ENCODE results near the gene MIER2. TPM values are rescaled to one million over a fixed set of nuclear protein-coding genes. Genes with fewer than 3 reads are reported as not detected.
"Not testable (repeated sequence)": the region's sequence is repeated elsewhere in the genome, so short reads cannot be mapped to it uniquely, and the experiment has no call there.

Gene MIER2
- total RNA-seq, 1 donor from 2014 or later: 12.7 TPM

DNA sequence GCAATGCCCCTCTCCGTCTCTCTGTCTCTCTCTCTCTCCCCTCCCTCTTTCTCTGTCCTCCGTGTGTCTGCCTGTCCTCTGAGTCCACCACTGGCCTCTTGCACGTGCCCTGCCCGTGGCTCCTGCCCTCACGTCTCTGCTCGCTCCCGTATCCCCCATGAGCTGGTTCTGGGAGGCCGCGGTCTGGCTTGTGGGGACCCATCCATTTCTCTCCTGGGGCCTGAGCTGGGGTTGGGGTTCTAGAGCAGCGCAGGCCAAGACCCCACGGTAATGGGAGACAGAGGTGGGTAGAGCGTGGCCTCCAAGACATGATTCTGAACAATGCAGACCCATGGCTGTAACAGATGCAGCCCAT lies 45.3 kb upstream of the MIER2 start:
- H3K27me3 ChIP-seq (ENCODE audit: control insufficient read depth, insufficient read depth, low read length): peaks cover 11% of the 10 kb centered on the region
- no peak overlapping the region for H3K4me3 ChIP-seq (ENCODE audit: low read depth, low read length)
- TF ChIP-seq, protein P1, sequence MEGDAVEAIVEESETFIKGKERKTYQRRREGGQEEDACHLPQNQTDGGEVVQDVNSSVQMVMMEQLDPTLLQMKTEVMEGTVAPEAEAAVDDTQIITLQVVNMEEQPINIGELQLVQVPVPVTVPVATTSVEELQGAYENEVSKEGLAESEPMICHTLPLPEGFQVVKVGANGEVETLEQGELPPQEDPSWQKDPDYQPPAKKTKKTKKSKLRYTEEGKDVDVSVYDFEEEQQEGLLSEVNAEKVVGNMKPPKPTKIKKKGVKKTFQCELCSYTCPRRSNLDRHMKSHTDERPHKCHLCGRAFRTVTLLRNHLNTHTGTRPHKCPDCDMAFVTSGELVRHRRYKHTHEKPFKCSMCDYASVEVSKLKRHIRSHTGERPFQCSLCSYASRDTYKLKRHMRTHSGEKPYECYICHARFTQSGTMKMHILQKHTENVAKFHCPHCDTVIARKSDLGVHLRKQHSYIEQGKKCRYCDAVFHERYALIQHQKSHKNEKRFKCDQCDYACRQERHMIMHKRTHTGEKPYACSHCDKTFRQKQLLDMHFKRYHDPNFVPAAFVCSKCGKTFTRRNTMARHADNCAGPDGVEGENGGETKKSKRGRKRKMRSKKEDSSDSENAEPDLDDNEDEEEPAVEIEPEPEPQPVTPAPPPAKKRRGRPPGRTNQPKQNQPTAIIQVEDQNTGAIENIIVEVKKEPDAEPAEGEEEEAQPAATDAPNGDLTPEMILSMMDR (IDR thresholded peaks at IDR 0.05; ENCODE audit: insufficient read depth, low read length, poor library complexity, severe bottlenecking): no peak
- DNase-seq (ENCODE audit: low read depth): no peak
- no peaks in the 10 kb centered on the region for H3K36me3 ChIP-seq (ENCODE audit: control insufficient read depth, insufficient read depth, low read length)

DNA sequence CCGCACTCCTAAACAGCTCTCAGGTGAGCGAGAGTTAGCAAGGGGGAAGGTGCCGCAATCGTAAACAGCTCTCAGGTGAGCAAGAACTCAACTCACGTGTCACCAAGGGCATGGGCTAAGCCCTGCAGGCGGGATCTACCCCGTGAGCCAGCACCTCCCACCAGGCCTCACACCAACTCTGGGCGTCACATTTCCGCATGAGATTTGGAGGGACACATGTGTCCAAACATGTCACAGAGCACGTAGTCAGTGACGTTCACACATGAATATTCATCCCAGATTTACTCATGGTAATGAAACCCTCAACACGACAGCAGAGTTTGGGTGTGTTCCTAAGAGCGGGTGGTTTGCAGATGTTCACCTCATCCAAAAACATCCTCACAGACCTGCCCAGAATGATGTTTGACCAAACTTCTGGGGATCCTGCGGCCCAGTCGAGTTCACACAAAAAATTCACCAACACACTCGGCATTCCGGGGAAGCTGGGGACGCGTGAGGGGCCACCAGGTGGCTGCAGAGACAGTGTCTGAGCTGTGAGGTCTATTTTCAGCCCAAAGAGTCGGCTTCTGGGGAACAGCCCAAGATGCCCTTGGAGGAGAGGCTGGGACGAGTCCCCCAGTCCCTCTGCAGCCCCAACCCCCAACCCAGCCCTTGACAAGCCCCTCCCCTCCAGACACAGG lies 44.8 kb upstream of the MIER2 start:
- TF ChIP-seq, protein P1 (IDR thresholded peaks at IDR 0.05; ENCODE audit: insufficient read depth, low read length, poor library complexity, severe bottlenecking): no peak
- DNase-seq (ENCODE audit: low read depth): no peak
- peaks cover 12% of the 10 kb centered on the region for H3K27me3 ChIP-seq (ENCODE audit: control insufficient read depth, insufficient read depth, low read length)
- no peak overlapping the region for H3K4me3 ChIP-seq (ENCODE audit: low read depth, low read length)
- no peaks in the 10 kb centered on the region for H3K36me3 ChIP-seq (ENCODE audit: control insufficient read depth, insufficient read depth, low read length)

DNA sequence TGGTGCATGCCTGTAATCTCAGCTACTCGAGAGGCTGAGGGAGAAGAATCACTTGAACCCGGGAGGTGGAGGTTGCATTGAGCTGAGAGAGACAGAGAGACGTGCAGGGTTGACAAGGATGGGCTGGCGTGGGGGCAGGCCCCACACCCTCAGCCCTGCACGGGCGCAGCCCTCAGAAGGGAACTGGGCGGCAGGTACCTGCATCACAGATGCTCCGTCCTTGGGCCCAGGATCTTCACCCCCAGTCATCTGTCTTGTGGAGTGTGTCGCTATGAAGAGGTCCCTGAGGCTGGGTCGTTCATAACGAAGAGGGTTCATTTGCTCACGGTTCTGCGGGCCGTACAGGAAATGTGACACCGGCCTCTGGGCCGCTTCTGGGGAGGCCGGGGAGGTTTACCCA lies 44.1 kb upstream of the MIER2 start:
- Histone ChIP-seq H3K36me3 (ENCODE audit: control insufficient read depth, insufficient read depth, low read length) (no peaks in the 10 kb centered on the region), H3K27me3 (ENCODE audit: control insufficient read depth, insufficient read depth, low read length) (peaks cover 18% of the 10 kb centered on the region), H3K4me3 (ENCODE audit: low read depth, low read length) (no peak overlapping the region)
- TF ChIP-seq, protein P1 (IDR thresholded peaks at IDR 0.05; ENCODE audit: insufficient read depth, low read length, poor library complexity, severe bottlenecking): no peak
- DNase-seq (ENCODE audit: low read depth): no peak

DNA sequence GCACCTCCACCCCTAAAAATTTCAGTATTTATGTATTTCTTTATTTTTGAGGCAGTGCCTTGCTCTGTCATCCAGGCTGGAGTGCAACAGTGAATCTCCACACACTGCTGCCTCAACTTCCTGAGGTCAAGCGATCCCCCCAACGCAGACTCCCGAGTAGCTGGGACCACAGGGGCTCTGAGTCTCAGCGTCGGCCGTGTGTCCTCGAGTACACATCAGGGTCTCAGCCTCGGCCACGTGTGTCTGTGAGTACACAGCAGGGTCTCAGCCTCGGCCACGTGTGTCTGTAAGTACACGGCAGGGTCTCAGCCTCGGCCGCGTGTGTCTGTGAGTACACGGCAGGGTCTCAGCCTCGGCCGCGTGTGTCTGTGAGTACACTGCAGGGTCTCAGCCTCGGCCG lies 43.2 kb upstream of the MIER2 start:
- peaks cover 18% of the 10 kb centered on the region for H3K27me3 ChIP-seq (ENCODE audit: control insufficient read depth, insufficient read depth, low read length)
- TF ChIP-seq, protein P1 (IDR thresholded peaks at IDR 0.05; ENCODE audit: insufficient read depth, low read length, poor library complexity, severe bottlenecking): no peak
- no peak overlapping the region for H3K4me3 ChIP-seq (ENCODE audit: low read depth, low read length)
- no peaks in the 10 kb centered on the region for H3K36me3 ChIP-seq (ENCODE audit: control insufficient read depth, insufficient read depth, low read length)
- no peak for DNase-seq (ENCODE audit: low read depth)

DNA sequence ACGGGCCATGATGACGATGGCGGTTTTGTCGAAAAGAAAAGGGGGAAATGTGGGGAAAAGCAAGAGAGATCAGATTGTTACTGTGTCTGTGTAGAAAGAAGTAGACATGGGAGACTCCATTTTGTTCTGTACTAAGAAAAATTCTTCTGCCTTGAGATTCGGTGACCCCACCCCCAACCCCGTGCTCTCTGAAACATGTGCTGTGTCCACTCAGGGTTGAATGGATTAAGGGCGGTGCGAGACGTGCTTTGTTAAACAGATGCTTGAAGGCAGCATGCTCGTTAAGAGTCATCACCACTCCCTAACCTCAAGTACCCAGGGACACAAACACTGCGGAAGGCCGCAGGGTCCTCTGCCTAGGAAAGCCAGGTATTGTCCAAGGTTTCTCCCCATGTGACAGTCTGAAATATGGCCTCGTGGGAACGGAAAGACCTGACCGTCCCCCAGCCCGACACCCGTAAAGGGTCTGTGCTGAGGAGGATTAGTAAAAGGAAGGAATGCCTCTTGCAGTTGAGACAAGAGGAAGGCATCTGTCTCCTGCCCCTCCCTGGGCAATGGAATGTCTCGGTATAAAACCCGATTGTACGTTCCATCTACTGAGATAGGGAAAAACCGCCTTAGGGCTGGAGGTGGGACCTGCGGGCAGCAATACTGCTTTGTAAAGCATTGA lies 42.2 kb upstream of the MIER2 start:
- not testable (repeated sequence) for H3K36me3 ChIP-seq (ENCODE audit: control insufficient read depth, insufficient read depth, low read length); DNase-seq (ENCODE audit: low read depth); H3K4me3 ChIP-seq (ENCODE audit: low read depth, low read length)
- H3K27me3 ChIP-seq (ENCODE audit: control insufficient read depth, insufficient read depth, low read length): peaks cover 18% of the 10 kb centered on the region

DNA sequence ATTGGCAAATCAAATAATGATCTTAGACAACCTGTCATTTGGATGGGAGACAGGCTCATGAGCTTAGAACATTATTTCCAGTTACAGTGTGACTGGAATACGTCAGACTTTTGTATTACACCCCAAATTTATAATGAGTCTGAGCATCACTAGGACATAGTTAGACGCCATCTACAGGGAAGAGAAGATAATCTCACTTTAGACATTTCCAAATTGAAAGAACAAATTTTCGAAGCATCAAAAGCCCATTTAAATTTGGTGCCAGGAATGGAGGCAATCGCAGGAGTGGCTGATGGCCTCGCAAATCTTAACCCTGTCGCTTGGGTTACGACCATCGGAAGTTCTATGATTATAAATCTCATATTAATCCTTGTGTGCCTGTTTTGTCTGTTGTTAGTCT lies 41.6 kb upstream of the MIER2 start:
- H3K4me3 ChIP-seq (ENCODE audit: low read depth, low read length): not testable (repeated sequence)
- H3K27me3 ChIP-seq (ENCODE audit: control insufficient read depth, insufficient read depth, low read length): peaks cover 18% of the 10 kb centered on the region

DNA sequence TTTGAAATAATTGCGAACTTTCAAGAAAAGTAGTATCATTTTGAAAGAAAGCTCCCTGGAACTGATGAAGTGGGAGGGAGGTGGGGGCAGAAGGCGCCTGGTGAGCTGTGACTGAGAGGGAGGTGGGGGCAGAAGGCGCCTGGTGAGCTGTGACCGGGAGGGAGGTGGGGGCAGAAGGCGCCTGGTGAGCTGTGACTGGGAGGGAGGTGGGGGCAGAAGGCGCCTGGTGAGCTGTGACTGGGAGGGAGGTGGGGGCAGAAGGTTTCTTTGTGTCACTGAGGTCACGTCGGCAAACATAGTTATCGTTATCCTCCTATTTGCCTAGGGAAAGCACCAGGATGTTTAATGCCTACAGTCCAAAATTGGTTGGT lies 40.2 kb upstream of the MIER2 start:
- Histone ChIP-seq H3K36me3 (ENCODE audit: control insufficient read depth, insufficient read depth, low read length) (no peaks in the 10 kb centered on the region), H3K27me3 (ENCODE audit: control insufficient read depth, insufficient read depth, low read length) (peaks cover 16% of the 10 kb centered on the region), H3K4me3 (ENCODE audit: low read depth, low read length) (no peak overlapping the region)
- TF ChIP-seq, protein P1 (IDR thresholded peaks at IDR 0.05; ENCODE audit: insufficient read depth, low read length, poor library complexity, severe bottlenecking): no peak
- no peak for DNase-seq (ENCODE audit: low read depth)

More for the DNA sequence above, 41.6 kb upstream of the MIER2 start:
- not testable (repeated sequence) for H3K36me3 ChIP-seq (ENCODE audit: control insufficient read depth, insufficient read depth, low read length); DNase-seq (ENCODE audit: low read depth)

Measured in kidney epithelial cell (primary cell).